SU-DHL-6 (cell line): Measurements from ENCODE around the gene ARHGEF4.

Experiments used
- H2AFZ ChIP-seq: fragments of 200-600 bp; sonication (generic); 2 replicates; pipeline ENCODE4 v1.6.1; 2014; ENCODE audit warnings: low read depth, mild to moderate bottlenecking, moderate library complexity, mixed read lengths, antibody characterized with exemption, low read length; ENCODE audit not compliant: severe bottlenecking
- H3F3A ChIP-seq: fragments of 200-600 bp; shearing (Covaris generic); 2 replicates; pipeline ENCODE4 v1.6.0; 2016; ENCODE audit warnings: antibody characterized with exemption, mild to moderate bottlenecking; ENCODE audit not compliant: insufficient read depth
- H3K27ac ChIP-seq: fragments of 200-600 bp; sonication (generic); 2 replicates; pipeline ENCODE4 v1.5.1; 2016; ENCODE audit warnings: low read depth, mild to moderate bottlenecking, low read length, moderate library complexity, mixed read lengths
- H3K27me3 ChIP-seq: fragments of 200-600 bp; sonication (generic), shearing (Covaris generic); 2 replicates; pipeline ENCODE4 v1.6.0; 2014; ENCODE audit warnings: mild to moderate bottlenecking, low read length
- H3K36me3 ChIP-seq: fragments of 200-600 bp; sonication (generic); 2 replicates; pipeline ENCODE4 v1.6.1; 2014; ENCODE audit warnings: mild to moderate bottlenecking, low read length, mixed read lengths
- H3K4me2 ChIP-seq: fragments of 300-600, 200-600 bp; shearing (Covaris generic), sonication (generic); 2 replicates; pipeline ENCODE4 v1.6.0; 2014; ENCODE audit warnings: low read length, low read depth, mild to moderate bottlenecking; ENCODE audit not compliant: poor library complexity, severe bottlenecking
- H3K4me3 ChIP-seq: fragments of 200-600 bp; sonication (generic); 2 replicates; pipeline ENCODE4 v1.5.1; 2014; ENCODE audit warnings: antibody characterized with exemption, low read length, mild to moderate bottlenecking, mixed read lengths; ENCODE audit not compliant: insufficient read depth, poor library complexity, severe bottlenecking
- H3K79me2 ChIP-seq: fragments of 200-600 bp; sonication (generic); 2 replicates; pipeline ENCODE4 v1.6.1; 2014; ENCODE audit warnings: mild to moderate bottlenecking, low read length, moderate library complexity; ENCODE audit not compliant: insufficient read depth
- H3K9ac ChIP-seq: fragments of 200-600 bp; sonication (generic); 2 replicates; pipeline ENCODE4 v1.7.0; 2014; ENCODE audit warnings: mild to moderate bottlenecking, low read length
- H3K9me2 ChIP-seq: fragments of 200-600 bp; sonication (generic); replicated peaks from 2 replicates; pipeline ENCODE4 v1.6.1; 2014; ENCODE audit warnings: low read length; ENCODE audit not compliant: insufficient read depth
- H3K9me3 ChIP-seq: fragments of 200-600 bp; sonication (generic); 2 replicates; pipeline ENCODE4 v1.6.1; 2014; ENCODE audit warnings: low read length, mixed read lengths; ENCODE audit not compliant: insufficient read depth
- H4K20me1 ChIP-seq: fragments of 200-600 bp; sonication (generic); 2 replicates; pipeline ENCODE4 v1.6.1; 2014; ENCODE audit warnings: low read depth, mild to moderate bottlenecking, antibody characterized with exemption, low read length, moderate library complexity, mixed read lengths
- CTCF ChIP-seq: fragments of 200-600 bp; sonication (generic); IDR thresholded peaks from one replicate; pipeline ENCODE4 v1.5.1; 2017; ENCODE audit warnings: antibody characterized with exemption, mild to moderate bottlenecking, low read length, moderate library complexity; ENCODE audit not compliant: insufficient read depth, poor library complexity, severe bottlenecking
- EZH2phosphoT487 ChIP-seq: fragments of 200-600 bp; sonication (generic), shearing (Covaris generic); conservative IDR thresholded peaks from 2 replicates; pipeline ENCODE4 v1.6.1; 2018; ENCODE audit warnings: mild to moderate bottlenecking, antibody characterized with exemption, low read length, moderate library complexity, mixed read lengths

Gene ARHGEF4

GRCh38 chr2:130790804-130791616 lies 45.7 kb upstream of the ARHGEF4 start:
- Histone ChIP-seq H3K9me3 (no peaks in the 10 kb centered on the region), H2AFZ (no peak overlapping the region), H3K9ac (no peak overlapping the region), H3K9me2 (no peaks in the 10 kb centered on the region), H3K27me3 (no peaks in the 10 kb centered on the region), H3K36me3 (no peaks in the 10 kb centered on the region), H3K79me2 (no peaks in the 10 kb centered on the region), H3K4me2 (no peak overlapping the region), H3K4me3 (no peak overlapping the region), H4K20me1 (no peaks in the 10 kb centered on the region), H3K27ac (no peak overlapping the region), H3F3A (no peaks in the 10 kb centered on the region)
- no peak for TF ChIP-seq CTCF

- Histone ChIP-seq H3K9ac (no peak overlapping the region), H3K27me3 (no peaks in the 10 kb centered on the region), H3K9me3 (no peaks in the 10 kb centered on the region), H3K4me2 (no peak overlapping the region), H3K27ac (no peak overlapping the region), H2AFZ (no peak overlapping the region), H3K9me2 (no peaks in the 10 kb centered on the region), H3K79me2 (no peaks in the 10 kb centered on the region), H4K20me1 (no peaks in the 10 kb centered on the region), H3K36me3 (no peaks in the 10 kb centered on the region), H3K4me3 (no peak overlapping the region), H3F3A (no peaks in the 10 kb centered on the region)
- no peak for TF ChIP-seq EZH2phosphoT487
- no peak for TF ChIP-seq CTCF
These were observed 45.1 kb upstream of the ARHGEF4 start for GRCh38 chr2:130791617-130791939.

GRCh38 chr2:130795431-130795830 lies 41.3 kb upstream of the ARHGEF4 start:
- H3K4me2 ChIP-seq: no peak overlapping the region
- no peaks in the 10 kb centered on the region for H3K27me3 ChIP-seq
- H3K79me2 ChIP-seq: no peaks in the 10 kb centered on the region
- no peak overlapping the region for H3K4me3 ChIP-seq
- H2AFZ ChIP-seq: no peak overlapping the region
- H3K9ac ChIP-seq: no peak overlapping the region
- H3F3A ChIP-seq: no peaks in the 10 kb centered on the region
- no peaks in the 10 kb centered on the region for H3K36me3 ChIP-seq
- TF ChIP-seq EZH2phosphoT487: no peak
- H4K20me1 ChIP-seq: no peaks in the 10 kb centered on the region
- H3K9me2 ChIP-seq: no peaks in the 10 kb centered on the region
- H3K9me3 ChIP-seq: no peaks in the 10 kb centered on the region
- no peak overlapping the region for H3K27ac ChIP-seq

GRCh38 chr2:130796290-130796689 lies 40.4 kb upstream of the ARHGEF4 start:
- H3K9ac ChIP-seq: no peak overlapping the region

More at GRCh38 chr2:130796290-130796689, 40.4 kb upstream of the ARHGEF4 start:
- no peak overlapping the region for H3K4me3 ChIP-seq
- no peaks in the 10 kb centered on the region for H3K36me3 ChIP-seq
- H3K9me3 ChIP-seq: no peaks in the 10 kb centered on the region
- no peaks in the 10 kb centered on the region for H3K9me2 ChIP-seq
- no peaks in the 10 kb centered on the region for H4K20me1 ChIP-seq
- TF ChIP-seq EZH2phosphoT487 (no peak), CTCF (no peak)
- no peak overlapping the region for H3K27ac ChIP-seq
- H3K4me2 ChIP-seq: no peak overlapping the region
- no peak overlapping the region for H2AFZ ChIP-seq
- no peaks in the 10 kb centered on the region for H3F3A ChIP-seq
- no peaks in the 10 kb centered on the region for H3K79me2 ChIP-seq
- no peaks in the 10 kb centered on the region for H3K27me3 ChIP-seq
